Adrenal gland (tissue), 12 donors: ENCODE measurements around the gene C1QTNF2. TPM values are rescaled to one million over a fixed set of nuclear protein-coding genes. Genes with fewer than 3 reads are reported as not detected.

ENCODE experiments used
- DNase-seq, 7 donors: peaks; one replicate each; pipeline ENCODE4 v3.0.0-alpha.2; 2019 to 2020
- H3K27ac ChIP-seq, 5 donors: fragments of 200-600 bp; sonication (generic) in 4 of 5; 1 replicate in 3 of 5; 2 replicates in 2 of 5; pipeline versions ENCODE4 v1.5.1 to v1.8.0; 2016 to 2020; ENCODE audit warnings: mild to moderate bottlenecking in 1 of 5
- H3K27me3 ChIP-seq: fragments of 200-600 bp; 2 replicates; pipeline ENCODE4 v1.8.0; 2021
- H3K36me3 ChIP-seq, 2 donors: fragments of 200-600 bp; replicated peaks in 1 of 2; 1 replicate in 1 of 2; 2 replicates in 1 of 2; pipeline versions ENCODE4 v1.5.1 to v1.8.0; 2018 to 2022
- H3K4me1 ChIP-seq, 2 donors: fragments of 200-600 bp; replicated peaks in 1 of 2; 1 replicate in 1 of 2; 2 replicates in 1 of 2; pipeline versions ENCODE4 v1.5.1 to v1.8.0; 2018 to 2021
- H3K4me3 ChIP-seq, 4 donors: fragments of 200-600 bp; sonication (generic) in 3 of 4; one replicate each; pipeline ENCODE4 v1.5.1; 2016 to 2018
- H3K9me3 ChIP-seq, 3 donors: fragments of 200-600 bp; sonication (generic) in 1 of 3; replicated peaks in 1 of 3; 1 replicate in 2 of 3; 2 replicates in 1 of 3; pipeline versions ENCODE4 v1.5.1 to v1.8.0; 2016 to 2021
- POLR2A ChIP-seq, 2 donors: fragments of 450-650 bp; IDR thresholded peaks; one replicate each; pipeline ENCODE4 v1.6.1; 2017; ENCODE audit warnings: antibody characterized with exemption in 2 of 2, mild to moderate bottlenecking in 2 of 2, moderate library complexity in 1 of 2
- WGBS, 4 donors: extraction: QIAGEN DNeasy Blood & Tissue Kit in 2 of 4; methylation state at CpG; one replicate each; pipeline versions ENCODE4 v1.1.5 to v1.1.7; 2013 to 2017; 5-methylcytosine and 5-hydroxymethylcytosine counted together
- intact Hi-C, 2 donors: fragments of 100-400 bp; cut with DNase I; formaldehyde crosslinking; loops; one replicate each; pipeline versions ENCODE4 v1.14.1 to v1.15.0; 2022 to 2023
- polyA plus RNA-seq, 3 donors: library from polyadenylated mRNA; stranded (reverse); fragments of 200-250 nt in 2 of 3; fragments of 350-450 nt in 1 of 3; fragmentation: Illumina TruSeq in 1 of 3; extraction: RNeasy Lipid Tissue Mini Kit (QIAGEN cat#74804) in 1 of 3; gene quantifications; one replicate each; pipeline ENCODE4 v1.2.3, GENCODE V29; 2013 to 2014
- total RNA-seq, 9 donors: library from RNA; depleted of rRNA in 4 of 9; stranded (reverse); fragments of >200 nt in 4 of 9; fragments of 120-200 nt in 1 of 9; fragmentation: NEBNext Ultra II Directional in 1 of 9; extraction: Animal tissue kit (Norgen Biotek cat#: 25700) in 1 of 9; gene quantifications; one replicate each; pipeline versions ENCODE4 v1.1.0 to v1.2.4, GENCODE V29; 2013 to 2023
- TF ChIP-seq, protein P1 (sequence below), 6 experiments: fragments of 450-650 bp in 4 of 6; fragments of 200-600 bp in 2 of 6; sonication (generic) in 1 of 6; IDR thresholded peaks; 1 replicate in 5 of 6; 2 replicates in 1 of 6; pipeline versions ENCODE4 v1.5.1 to v1.8.0; 2016 to 2021; ENCODE audit warnings: antibody characterized with exemption in 6 of 6, mild to moderate bottlenecking in 2 of 6, moderate library complexity in 1 of 6
- donor health status: healthy with polysubstance abuse.
- donor health status: Bipolar disorder and iron deficiency.
- donor health status: DM: yes; HTN: yes; CAD: no.
- donor health status: DM: no; HTN: no; CAD: no.
- donor health status: DM: no; HTN: no; CAD: no.
- donor health status: DM: yes; HTN: yes; CAD: no.

Gene C1QTNF2
- total and polyA plus RNA-seq, 12 donors: 0.11 to 2.1 (median 0.53) TPM; not detected in 1

DNA sequence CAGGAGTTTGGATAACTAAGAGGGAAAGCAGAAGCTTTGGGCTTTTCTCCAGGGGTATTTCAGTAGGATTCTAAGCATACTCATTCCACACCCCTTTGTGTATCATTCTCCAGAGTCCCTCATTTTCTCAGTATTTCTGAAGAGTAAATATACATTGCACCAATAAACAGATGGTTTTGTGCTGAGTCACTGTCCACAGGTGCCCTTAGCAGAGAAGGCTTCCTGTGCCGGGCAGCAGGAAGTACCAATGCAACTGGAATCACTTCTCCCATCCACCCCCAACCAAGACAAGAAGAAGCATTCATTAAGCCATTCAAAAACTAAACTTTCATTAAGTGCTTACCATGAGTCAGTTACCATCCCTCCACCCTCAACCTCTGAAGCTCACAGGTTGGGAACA lies 54.5 kb downstream of the C1QTNF2 start:
- no peaks in the 10 kb centered on the region for H3K36me3 ChIP-seq
- no peak for DNase-seq
- no peak overlapping the region for H3K4me3 ChIP-seq
- H3K9me3 ChIP-seq: no peaks in the 10 kb centered on the region
- H3K4me1 ChIP-seq: peaks cover 0 to 6% of the 10 kb centered on the region in 2 donors
- 33 to 54% (median 45%) methylated on average over 1 of the region's 1 CpG for WGBS, 4 donors
- no peaks in the 10 kb centered on the region for H3K27me3 ChIP-seq
- intact Hi-C loops: no loop called here
- TF ChIP-seq, protein P1, sequence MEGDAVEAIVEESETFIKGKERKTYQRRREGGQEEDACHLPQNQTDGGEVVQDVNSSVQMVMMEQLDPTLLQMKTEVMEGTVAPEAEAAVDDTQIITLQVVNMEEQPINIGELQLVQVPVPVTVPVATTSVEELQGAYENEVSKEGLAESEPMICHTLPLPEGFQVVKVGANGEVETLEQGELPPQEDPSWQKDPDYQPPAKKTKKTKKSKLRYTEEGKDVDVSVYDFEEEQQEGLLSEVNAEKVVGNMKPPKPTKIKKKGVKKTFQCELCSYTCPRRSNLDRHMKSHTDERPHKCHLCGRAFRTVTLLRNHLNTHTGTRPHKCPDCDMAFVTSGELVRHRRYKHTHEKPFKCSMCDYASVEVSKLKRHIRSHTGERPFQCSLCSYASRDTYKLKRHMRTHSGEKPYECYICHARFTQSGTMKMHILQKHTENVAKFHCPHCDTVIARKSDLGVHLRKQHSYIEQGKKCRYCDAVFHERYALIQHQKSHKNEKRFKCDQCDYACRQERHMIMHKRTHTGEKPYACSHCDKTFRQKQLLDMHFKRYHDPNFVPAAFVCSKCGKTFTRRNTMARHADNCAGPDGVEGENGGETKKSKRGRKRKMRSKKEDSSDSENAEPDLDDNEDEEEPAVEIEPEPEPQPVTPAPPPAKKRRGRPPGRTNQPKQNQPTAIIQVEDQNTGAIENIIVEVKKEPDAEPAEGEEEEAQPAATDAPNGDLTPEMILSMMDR (IDR thresholded peaks at IDR 0.05): no peak
- no peak for TF ChIP-seq POLR2A (IDR thresholded peaks at IDR 0.05)
- no peak overlapping the region for H3K27ac ChIP-seq

DNA sequence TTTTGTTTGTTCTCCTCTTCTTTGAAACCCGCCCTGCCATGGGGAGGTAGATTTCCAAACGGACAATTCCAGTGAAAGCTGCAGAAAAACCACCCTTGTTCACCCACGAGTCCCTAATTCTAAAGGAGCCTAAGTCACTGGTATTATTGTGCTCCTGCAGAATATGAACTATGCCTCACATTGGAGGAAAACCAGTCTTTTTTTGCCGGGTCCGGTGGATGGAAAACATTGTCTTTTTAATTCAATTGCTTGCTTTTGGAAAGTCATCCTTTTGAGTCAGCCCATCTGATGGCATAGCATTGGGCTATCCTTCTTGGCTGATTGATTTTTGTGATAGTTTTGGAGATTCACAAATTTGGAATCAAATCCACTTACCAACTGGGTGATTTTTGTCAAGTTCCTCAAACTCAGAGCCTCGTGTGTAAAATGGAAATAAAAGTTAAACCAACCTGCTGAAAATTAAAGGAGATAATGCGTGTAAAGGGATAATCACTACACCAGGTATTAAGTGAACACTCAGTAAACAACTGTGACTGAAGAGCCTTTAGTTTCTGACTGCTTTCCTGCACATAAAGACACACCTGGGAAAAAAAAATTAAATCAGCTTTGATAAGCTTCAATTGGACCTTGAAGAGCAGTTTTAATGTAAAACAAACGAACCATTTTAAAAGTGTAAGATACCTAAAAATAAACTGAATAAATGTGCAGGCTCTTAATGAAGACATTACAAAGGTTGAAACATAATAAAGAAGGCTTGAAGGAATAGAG lies 57.3 kb downstream of the C1QTNF2 start:
- intact Hi-C loops: no loop called here
- peak overlapping the region in 2 of 5 donors; percentile 34 to 73 for H3K27ac ChIP-seq
- peaks cover 0 to 6% of the 10 kb centered on the region in 2 donors for H3K4me1 ChIP-seq
- H3K9me3 ChIP-seq: no peaks in the 10 kb centered on the region
- DNase-seq: no peak
- H3K36me3 ChIP-seq: no peaks in the 10 kb centered on the region
- TF ChIP-seq, protein P1 (IDR thresholded peaks at IDR 0.05): no peak
- no peak for TF ChIP-seq POLR2A (IDR thresholded peaks at IDR 0.05)
- H3K4me3 ChIP-seq: peak overlapping the region in 2 of 4 donors; percentile 74 to 88
- 19 to 25% (median 23%) methylated on average over 8 of the region's 8 CpGs for WGBS, 4 donors
- H3K27me3 ChIP-seq: no peaks in the 10 kb centered on the region

DNA sequence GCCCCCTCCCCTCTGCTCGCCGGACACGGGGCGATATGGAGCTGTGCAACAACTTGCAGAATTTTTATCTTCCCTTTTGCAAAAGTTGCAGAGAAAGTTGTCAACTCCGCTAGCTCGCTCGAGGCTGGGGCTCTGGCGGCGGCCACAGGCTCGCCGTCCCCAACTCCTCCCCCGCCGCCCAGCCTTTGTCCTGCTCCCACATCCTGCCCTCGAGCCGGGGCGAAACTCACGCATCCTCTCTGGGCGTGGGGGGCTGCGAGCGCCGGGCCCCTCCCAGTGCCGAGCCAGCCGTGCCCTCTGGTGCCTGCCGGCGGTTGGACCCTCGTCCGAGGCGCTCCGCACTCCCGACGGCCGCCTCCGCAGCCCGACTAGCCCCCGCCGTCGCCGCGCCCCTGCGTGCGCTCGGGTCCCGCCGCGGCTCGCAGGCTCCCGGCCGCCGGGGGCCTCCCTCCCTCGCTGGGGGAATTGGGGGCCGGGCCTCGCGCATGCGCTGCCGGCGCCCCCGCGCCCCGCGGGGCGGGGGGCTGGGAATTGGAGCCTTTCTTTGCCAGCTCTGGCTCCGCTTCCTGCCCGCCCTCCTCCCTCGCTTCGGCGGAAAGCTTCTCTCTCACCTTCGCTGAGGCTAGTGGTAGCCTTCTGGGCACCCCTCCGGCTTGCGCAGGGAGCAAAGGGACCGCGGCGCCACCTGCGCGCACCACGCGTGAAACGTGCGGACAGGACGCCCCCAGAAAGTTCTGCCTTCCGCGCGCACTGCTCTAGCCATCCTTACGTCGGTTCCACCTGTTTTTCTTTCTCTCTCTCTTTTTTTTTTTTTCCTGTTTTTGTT lies 58.1 kb downstream of the C1QTNF2 start, which contains the start of gene CCNJL:
Gene CCNJL, minus strand, starts transcription at position 431 of the 826 bp plus-strand sequence. CDS start 641 bp downstream, outside the sequence.
- intact Hi-C loops: no loop called here
- WGBS, 4 donors: 0 to 1% (median 0%) methylated on average over 22 to 84 of the region's 84 CpGs
- no peaks in the 10 kb centered on the region for H3K27me3 ChIP-seq
- H3K4me1 ChIP-seq: peaks cover 0 to 6% of the 10 kb centered on the region in 2 donors
- TF ChIP-seq, protein P1 (IDR thresholded peaks at IDR 0.05): no peak
- peak in 1 of 2 donors; percentile 68 for TF ChIP-seq POLR2A (IDR thresholded peaks at IDR 0.05)
- no peaks in the 10 kb centered on the region for H3K36me3 ChIP-seq
- H3K9me3 ChIP-seq: no peaks in the 10 kb centered on the region
- peak; percentile 57 to 79 (median 66) for DNase-seq
- peak within 1 kb of the TSS in 4 of 5 donors; percentile 39 to 79 (median 75) for H3K27ac ChIP-seq
- peak within 1 kb of the TSS in 3 of 4 donors; percentile 74 to 88 (median 74) for H3K4me3 ChIP-seq
